Ishikawa (cell line): ENCODE measurements around the gene PDSS2.

Experiments used
- CEBPB ChIP-seq: IDR thresholded peaks from 2 replicates; pipeline ENCODE4 v1.6.1; 2012
- CREB1 ChIP-seq: IDR thresholded peaks from 2 replicates; pipeline ENCODE4 v1.6.1; 2012; ENCODE audit warnings: low read depth
- EGR1 ChIP-seq: IDR thresholded peaks from 2 replicates; pipeline ENCODE4 v1.6.1; 2012
- EP300 ChIP-seq: IDR thresholded peaks from 2 replicates; pipeline ENCODE4 v1.6.1; 2012; ENCODE audit warnings: borderline replicate concordance
- FOXM1 ChIP-seq: IDR thresholded peaks from 2 replicates; pipeline ENCODE4 v1.6.1; 2012; ENCODE audit warnings: low read depth, borderline replicate concordance
- NFIC ChIP-seq: IDR thresholded peaks from 2 replicates; pipeline ENCODE4 v1.6.1; 2012
- RAD21 ChIP-seq: IDR thresholded peaks from 2 replicates; pipeline ENCODE4 v1.6.1; 2012; ENCODE audit warnings: low read depth
- TAF1 ChIP-seq: IDR thresholded peaks from 2 replicates; pipeline ENCODE4 v1.6.1; 2012; ENCODE audit warnings: low read depth, mild to moderate bottlenecking
- TCF12 ChIP-seq: IDR thresholded peaks from 2 replicates; pipeline ENCODE4 v1.6.1; 2012; ENCODE audit warnings: low read depth
- TEAD4 ChIP-seq: IDR thresholded peaks from 2 replicates; pipeline ENCODE4 v1.6.1; 2012
- YY1 ChIP-seq: IDR thresholded peaks from 2 replicates; pipeline ENCODE4 v1.6.1; 2012; ENCODE audit warnings: low read depth
- ZBTB7A ChIP-seq: IDR thresholded peaks from 2 replicates; pipeline ENCODE4 v1.6.1; 2012; ENCODE audit warnings: low read depth
- TF ChIP-seq, protein P1 (sequence below): IDR thresholded peaks from 2 replicates; pipeline ENCODE4 v1.6.1; 2012; ENCODE audit warnings: low read depth, mild to moderate bottlenecking
- TF ChIP-seq, protein P2 (sequence below): IDR thresholded peaks from 2 replicates; pipeline ENCODE4 v1.6.1; 2012
- TF ChIP-seq, protein P3 (sequence below): IDR thresholded peaks from 2 replicates; pipeline ENCODE4 v1.6.1; 2012

PDSS2 gene

DNA sequence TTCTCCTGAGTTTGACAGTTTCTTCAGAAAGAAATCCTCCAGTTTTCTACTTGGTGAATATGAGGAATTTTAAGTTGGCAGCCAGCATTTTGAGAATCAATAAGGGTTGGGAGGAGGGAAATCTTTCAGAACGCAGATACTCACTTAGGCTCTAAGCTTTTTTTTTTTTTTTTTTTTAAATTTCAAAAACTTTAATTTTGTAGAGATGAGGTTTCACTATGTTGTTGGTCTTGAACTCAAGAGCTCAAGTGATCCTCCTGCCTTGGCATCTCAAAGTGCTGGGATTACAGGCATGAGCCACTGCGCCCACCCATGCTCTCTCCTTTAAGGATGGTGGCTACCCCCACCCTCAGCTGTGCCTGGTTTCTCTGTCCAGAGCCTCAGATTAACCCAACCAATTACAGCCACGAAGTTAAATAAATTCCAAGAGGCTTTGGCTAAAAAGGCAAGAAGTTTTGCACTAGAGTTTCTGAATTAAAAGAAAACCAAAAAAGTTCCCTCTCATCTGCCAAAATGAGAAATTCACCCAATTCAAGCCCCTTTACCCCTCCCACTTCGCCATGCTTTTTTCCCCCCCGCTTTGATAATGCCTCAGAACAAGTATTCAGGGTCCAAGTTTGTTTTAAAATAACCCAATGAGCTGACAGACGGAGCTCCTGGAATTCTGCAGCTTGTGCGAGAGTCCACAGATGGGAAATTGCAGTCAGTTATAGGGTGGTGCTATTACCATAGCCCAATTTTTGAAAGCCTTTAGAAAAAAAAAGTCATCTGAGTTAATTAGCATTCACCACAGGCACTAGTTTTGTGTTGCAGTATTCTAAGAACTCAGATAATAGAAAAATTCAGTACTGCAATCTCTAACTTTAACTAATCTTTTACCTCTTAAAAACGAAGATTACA is 249.7 kb downstream of the PDSS2 start:
- no peak for TF ChIP-seq NFIC
- TF ChIP-seq CEBPB = no peak

DNA sequence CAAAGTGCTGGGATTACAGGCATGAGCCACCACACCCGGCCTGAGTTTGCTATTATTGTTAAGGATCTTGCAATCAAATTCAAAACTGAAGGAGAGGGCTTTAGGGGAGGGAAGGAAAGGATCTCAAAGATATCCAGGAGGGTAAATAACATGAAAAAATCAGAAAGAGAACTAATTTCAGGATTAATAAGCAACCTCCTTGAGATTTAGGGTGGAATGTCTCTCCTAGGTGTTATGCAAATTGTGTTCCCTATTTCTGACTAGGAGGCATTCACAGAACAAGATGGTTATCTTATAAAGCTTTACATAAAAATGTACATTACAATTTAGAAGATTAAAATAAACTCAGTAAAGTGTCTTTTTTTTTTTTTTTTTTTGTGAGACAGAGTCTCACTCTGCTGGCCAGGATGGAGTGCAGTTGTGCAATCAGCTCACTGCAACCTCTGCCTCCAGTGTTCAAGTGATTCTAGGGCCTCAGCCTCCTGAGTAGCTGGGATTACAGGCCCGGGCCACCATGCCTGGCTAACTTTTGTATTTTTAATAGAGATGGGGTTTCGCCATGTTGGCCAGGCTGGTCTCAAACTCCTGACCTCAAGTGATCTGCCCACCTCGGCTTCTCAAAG is 252.0 kb downstream of the PDSS2 start:
- TF ChIP-seq, protein P1, sequence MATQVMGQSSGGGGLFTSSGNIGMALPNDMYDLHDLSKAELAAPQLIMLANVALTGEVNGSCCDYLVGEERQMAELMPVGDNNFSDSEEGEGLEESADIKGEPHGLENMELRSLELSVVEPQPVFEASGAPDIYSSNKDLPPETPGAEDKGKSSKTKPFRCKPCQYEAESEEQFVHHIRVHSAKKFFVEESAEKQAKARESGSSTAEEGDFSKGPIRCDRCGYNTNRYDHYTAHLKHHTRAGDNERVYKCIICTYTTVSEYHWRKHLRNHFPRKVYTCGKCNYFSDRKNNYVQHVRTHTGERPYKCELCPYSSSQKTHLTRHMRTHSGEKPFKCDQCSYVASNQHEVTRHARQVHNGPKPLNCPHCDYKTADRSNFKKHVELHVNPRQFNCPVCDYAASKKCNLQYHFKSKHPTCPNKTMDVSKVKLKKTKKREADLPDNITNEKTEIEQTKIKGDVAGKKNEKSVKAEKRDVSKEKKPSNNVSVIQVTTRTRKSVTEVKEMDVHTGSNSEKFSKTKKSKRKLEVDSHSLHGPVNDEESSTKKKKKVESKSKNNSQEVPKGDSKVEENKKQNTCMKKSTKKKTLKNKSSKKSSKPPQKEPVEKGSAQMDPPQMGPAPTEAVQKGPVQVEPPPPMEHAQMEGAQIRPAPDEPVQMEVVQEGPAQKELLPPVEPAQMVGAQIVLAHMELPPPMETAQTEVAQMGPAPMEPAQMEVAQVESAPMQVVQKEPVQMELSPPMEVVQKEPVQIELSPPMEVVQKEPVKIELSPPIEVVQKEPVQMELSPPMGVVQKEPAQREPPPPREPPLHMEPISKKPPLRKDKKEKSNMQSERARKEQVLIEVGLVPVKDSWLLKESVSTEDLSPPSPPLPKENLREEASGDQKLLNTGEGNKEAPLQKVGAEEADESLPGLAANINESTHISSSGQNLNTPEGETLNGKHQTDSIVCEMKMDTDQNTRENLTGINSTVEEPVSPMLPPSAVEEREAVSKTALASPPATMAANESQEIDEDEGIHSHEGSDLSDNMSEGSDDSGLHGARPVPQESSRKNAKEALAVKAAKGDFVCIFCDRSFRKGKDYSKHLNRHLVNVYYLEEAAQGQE = no peak
- TF ChIP-seq YY1 (no peak), ZBTB7A (no peak), CEBPB (no peak), EP300 (no peak), NFIC (no peak), RAD21 (no peak), TCF12 (no peak), TAF1 (no peak), EGR1 (no peak), CREB1 (no peak), FOXM1 (no peak)
- TF ChIP-seq, protein P2, sequence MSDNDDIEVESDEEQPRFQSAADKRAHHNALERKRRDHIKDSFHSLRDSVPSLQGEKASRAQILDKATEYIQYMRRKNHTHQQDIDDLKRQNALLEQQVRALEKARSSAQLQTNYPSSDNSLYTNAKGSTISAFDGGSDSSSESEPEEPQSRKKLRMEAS = no peak
- TF ChIP-seq, protein P3, sequence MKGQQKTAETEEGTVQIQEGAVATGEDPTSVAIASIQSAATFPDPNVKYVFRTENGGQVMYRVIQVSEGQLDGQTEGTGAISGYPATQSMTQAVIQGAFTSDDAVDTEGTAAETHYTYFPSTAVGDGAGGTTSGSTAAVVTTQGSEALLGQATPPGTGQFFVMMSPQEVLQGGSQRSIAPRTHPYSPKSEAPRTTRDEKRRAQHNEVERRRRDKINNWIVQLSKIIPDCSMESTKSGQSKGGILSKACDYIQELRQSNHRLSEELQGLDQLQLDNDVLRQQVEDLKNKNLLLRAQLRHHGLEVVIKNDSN = no peak

DNA sequence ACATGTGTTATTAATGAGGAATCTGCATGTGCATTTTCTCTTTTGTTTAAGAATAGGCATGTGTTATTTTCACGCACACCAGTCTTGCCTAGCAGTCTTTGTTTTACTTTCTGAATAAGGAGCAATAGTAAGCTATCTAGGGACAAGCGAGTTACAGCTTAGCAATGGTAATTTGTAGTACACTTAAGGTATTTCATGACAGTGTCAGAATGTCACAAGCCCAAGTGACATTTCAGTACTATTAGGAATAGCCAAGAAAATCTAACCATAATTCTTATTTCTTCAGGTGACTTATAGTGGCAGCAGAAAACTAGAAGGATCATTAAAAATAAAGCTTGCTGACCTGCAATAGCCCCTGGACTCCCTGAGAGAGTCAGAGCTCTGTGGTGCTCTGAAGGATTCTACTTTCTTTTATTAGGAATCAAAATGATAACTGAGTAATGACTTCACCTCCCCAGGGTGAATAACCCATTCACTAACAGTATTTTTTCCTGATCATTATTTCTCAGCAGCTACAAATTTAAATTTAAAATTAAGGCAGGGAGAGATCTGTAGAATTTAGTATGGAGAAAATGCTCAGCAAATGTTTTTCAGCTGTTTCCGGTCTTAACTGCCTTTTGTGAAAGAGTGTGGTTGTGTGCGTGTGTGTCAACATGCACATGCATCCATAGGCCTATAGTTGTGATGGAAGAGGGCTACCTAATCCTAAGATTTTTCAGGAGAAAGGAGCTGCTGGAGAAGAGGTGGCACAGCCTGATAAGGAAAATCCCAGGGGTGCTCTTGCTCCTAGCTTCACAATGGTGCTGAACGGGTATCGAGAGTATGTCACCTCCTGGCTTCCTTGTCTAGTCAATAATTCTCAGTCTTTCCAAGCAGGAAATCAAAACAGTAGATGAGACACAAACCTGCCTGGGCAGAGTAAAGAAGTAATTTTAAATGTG is 254.0 kb downstream of the PDSS2 start:
- TF ChIP-seq TAF1 (no peak), NFIC (no peak), TCF12 (no peak), TEAD4 (no peak), RAD21 (no peak), EGR1 (no peak), CEBPB (no peak), FOXM1 (no peak), ZBTB7A (no peak), EP300 (no peak), CREB1 (no peak)
- TF ChIP-seq, protein P1 = no peak
- TF ChIP-seq, protein P3 = no peak

DNA sequence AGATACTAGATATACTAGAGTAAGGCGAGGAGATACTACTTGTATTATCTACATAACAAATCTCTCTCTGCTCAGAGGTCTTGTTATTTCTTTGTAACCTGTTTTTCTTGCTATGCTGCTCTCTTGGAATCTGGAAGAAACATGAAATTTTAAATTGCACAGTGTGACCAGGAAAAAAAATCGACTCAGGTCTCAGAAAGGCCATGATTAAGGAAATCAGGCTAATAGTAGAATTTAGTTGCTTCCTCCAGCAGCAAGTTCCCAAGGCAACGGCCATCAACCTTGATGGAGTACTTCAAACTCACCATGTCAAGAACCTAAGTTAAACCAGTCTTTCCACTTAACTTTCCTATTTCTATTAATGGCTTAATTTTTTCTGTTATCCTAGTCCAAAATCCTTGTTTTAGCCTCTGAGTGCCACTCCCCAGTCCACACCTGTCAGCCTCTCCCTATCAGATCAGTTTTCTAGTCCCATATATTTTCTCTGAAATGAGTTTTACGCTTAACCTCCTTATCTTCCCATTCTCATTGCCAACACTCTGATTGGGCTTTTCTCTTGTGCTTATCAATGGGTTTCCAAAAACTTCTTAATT is 256.4 kb downstream of the PDSS2 start:
- TF ChIP-seq CEBPB (no peak), EP300 (no peak)

DNA sequence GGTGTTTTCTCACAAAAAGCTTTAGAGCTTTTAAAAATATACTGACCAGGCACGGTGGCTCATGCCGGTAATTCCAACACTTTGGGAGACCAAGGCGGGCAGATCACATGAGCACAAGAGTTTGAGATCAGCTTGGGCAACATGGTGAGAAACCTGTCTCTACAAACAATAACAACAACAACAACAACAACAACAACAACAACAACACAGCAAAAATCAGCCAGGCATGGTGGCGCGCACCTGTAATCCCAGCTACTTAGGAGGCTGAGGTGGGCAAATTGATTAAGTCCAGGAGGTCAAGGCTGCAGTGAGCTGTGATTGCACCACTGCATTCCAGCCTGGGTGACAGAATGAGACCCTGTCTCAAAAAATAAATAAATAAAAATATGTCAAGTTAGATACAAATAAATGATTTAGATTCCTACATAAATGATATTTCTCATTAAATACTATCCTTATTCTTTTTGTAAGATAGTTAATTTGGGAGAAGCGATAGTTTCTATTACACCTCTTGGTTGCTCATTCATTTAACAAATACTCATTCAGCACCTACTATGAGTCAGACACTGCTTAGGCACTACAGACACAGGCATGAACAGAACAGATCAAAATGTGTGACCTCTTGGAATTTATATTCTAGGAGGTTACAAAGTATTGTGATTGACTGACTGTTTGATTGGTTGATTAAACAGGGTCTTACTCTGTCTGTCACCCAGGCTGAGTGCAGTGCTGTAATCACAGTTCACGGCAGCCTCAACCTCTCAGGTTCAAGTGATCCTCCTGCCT is 260.5 kb downstream of the PDSS2 start:
- no peak for TF ChIP-seq ZBTB7A
- no peak for TF ChIP-seq EP300
- TF ChIP-seq, protein P3 = no peak
- TF ChIP-seq, protein P1 = no peak
- TF ChIP-seq RAD21 = no peak
- TF ChIP-seq EGR1 = no peak
- TF ChIP-seq TEAD4 = no peak
- no peak for TF ChIP-seq CREB1
- TF ChIP-seq TCF12 = no peak
- TF ChIP-seq YY1 = no peak
- TF ChIP-seq TAF1 = no peak
- no peak for TF ChIP-seq CEBPB
- no peak for TF ChIP-seq NFIC
- TF ChIP-seq, protein P2 = no peak
- no peak for TF ChIP-seq FOXM1
